SK-N-SH treated with all-trans-retinoic acid at 6 μM for 48 hours (cell line): ENCODE measurements around the gene CPA2.

ENCODE experiments used
- ARNTL ChIP-seq: fragments of 450-650 bp; formaldehyde crosslinking; IDR thresholded peaks from 2 replicates; pipeline ENCODE4 v1.5.0; 2020; ENCODE audit warnings: low read depth, mild to moderate bottlenecking, moderate library complexity, borderline replicate concordance
- BACH2 ChIP-seq: fragments of 250-450 bp; sonication (Bioruptor Pico); IDR thresholded peaks from 2 replicates; pipeline ENCODE4 v1.9.0; 2021; ENCODE audit warnings: mild to moderate bottlenecking, borderline replicate concordance
- CREB5 ChIP-seq: fragments of 250-450 bp; sonication (Bioruptor Pico); IDR thresholded peaks from 2 replicates; pipeline ENCODE4 v1.5.1; 2020; ENCODE audit warnings: low read depth, mild to moderate bottlenecking, moderate library complexity
- GLIS3 ChIP-seq: fragments of 250-450 bp; sonication (Bioruptor Pico); IDR thresholded peaks from 2 replicates; pipeline ENCODE4 v1.5.0; 2020; ENCODE audit warnings: mild to moderate bottlenecking, moderate library complexity
- PATZ1 ChIP-seq: fragments of 250-450 bp; sonication (Bioruptor Pico); IDR thresholded peaks from 2 replicates; pipeline ENCODE4 v1.8.0; 2020; ENCODE audit warnings: mild to moderate bottlenecking, moderate library complexity, borderline replicate concordance
- TCF4 ChIP-seq: fragments of 250-450 bp; sonication (Bioruptor Pico); IDR thresholded peaks from 2 replicates; pipeline ENCODE4 v1.8.0; 2021; ENCODE audit warnings: mild to moderate bottlenecking, moderate library complexity, borderline replicate concordance
- TSHZ2 ChIP-seq: fragments of 250-450 bp; sonication (Bioruptor Pico); IDR thresholded peaks from 2 replicates; pipeline ENCODE4 v1.5.0; 2020; ENCODE audit warnings: mild to moderate bottlenecking, moderate library complexity
- ZNF70 ChIP-seq: fragments of 450-650 bp; formaldehyde crosslinking; IDR thresholded peaks from 2 replicates; pipeline ENCODE4 v1.5.0; 2020; ENCODE audit warnings: mild to moderate bottlenecking, moderate library complexity

- TF ChIP-seq TSHZ2 (no peak), CREB5 (CRISPR knock-in tag) (no peak), GLIS3 (CRISPR knock-in tag) (no peak), BACH2 (no peak), ZNF70 (CRISPR knock-in tag) (no peak), ARNTL (CRISPR knock-in tag) (no peak), PATZ1 (CRISPR knock-in tag) (no peak), TCF4 (CRISPR knock-in tag) (no peak)
Observed at GRCh38 chr7:130232209-130232608, 34.5 kb upstream of the CPA2 start.
